Nephron (organoid): ENCODE data around the gene EIF4B.
"Not testable (repeated sequence)": the region's sequence is repeated elsewhere in the genome, so short reads cannot be mapped to it uniquely, and the experiment has no call there.

Experiments
- H3K27ac Mint-ChIP-seq, 3 experiments: 2 replicates each; pipeline ENCODE4 v1.8.0; 2020; ENCODE audit warnings: mixed read lengths in 3 of 3, mild to moderate bottlenecking in 2 of 3, moderate library complexity in 1 of 3
- H3K27me3 Mint-ChIP-seq: 2 replicates; pipeline ENCODE4 v1.8.0; 2021; ENCODE audit warnings: low read depth, mild to moderate bottlenecking, moderate library complexity, mixed read lengths
- H3K36me3 Mint-ChIP-seq: 2 replicates; pipeline ENCODE4 v1.8.0; 2020; ENCODE audit warnings: low read depth, mixed read lengths
- H3K4me1 Mint-ChIP-seq: 2 replicates; pipeline ENCODE4 v1.8.0; 2020; ENCODE audit warnings: mixed read lengths
- H3K4me3 Mint-ChIP-seq, 3 experiments: 2 replicates each; pipeline ENCODE4 v1.8.0; 2020; ENCODE audit warnings: mild to moderate bottlenecking in 3 of 3, mixed read lengths in 3 of 3, moderate library complexity in 2 of 3
- H3K9me3 Mint-ChIP-seq: 2 replicates; pipeline ENCODE4 v1.8.0; 2020; ENCODE audit warnings: mixed read lengths
- TF ChIP-seq, protein P1 (sequence below), 3 experiments: fragments of 200-600 bp; sonication (generic); IDR thresholded peaks; one replicate each; pipeline ENCODE4 v1.5.0; 2021; ENCODE audit warnings: antibody characterized with exemption in 3 of 3; ENCODE audit not compliant: unreplicated experiment in 3 of 3

EIF4B gene

DNA sequence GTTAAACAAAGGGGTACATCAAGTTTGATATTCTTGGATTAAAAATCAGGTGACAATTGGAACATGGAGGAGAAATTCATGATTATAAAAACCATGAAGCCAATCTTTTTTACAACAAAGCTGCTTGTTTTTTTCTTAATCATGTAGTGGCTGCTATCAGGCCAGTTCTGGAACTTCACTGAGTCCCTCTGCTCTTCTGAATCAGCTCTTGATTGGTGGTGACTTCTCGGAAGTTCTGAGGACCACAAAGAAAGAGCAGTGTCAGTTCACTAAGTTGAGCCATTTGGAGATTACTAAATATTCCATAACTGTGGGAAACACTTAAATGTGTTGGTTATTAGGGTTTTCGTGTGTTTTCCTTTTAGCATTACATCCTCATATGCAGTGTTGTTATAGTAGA, 8.5 kb downstream of the EIF4B start:
- TF ChIP-seq, protein P1, sequence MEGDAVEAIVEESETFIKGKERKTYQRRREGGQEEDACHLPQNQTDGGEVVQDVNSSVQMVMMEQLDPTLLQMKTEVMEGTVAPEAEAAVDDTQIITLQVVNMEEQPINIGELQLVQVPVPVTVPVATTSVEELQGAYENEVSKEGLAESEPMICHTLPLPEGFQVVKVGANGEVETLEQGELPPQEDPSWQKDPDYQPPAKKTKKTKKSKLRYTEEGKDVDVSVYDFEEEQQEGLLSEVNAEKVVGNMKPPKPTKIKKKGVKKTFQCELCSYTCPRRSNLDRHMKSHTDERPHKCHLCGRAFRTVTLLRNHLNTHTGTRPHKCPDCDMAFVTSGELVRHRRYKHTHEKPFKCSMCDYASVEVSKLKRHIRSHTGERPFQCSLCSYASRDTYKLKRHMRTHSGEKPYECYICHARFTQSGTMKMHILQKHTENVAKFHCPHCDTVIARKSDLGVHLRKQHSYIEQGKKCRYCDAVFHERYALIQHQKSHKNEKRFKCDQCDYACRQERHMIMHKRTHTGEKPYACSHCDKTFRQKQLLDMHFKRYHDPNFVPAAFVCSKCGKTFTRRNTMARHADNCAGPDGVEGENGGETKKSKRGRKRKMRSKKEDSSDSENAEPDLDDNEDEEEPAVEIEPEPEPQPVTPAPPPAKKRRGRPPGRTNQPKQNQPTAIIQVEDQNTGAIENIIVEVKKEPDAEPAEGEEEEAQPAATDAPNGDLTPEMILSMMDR (IDR thresholded peaks at IDR 0.05; ENCODE audit: unreplicated experiment in 3 of 3): no peak
- H3K4me3 Mint-ChIP-seq: no peak overlapping the region
- peaks cover 17% of the 10 kb centered on the region for H3K4me1 Mint-ChIP-seq
- peak overlapping the region in 1 of 3 experiments; percentile 18 for H3K27ac Mint-ChIP-seq
- H3K27me3 Mint-ChIP-seq: no peaks in the 10 kb centered on the region
- H3K9me3 Mint-ChIP-seq: no peaks in the 10 kb centered on the region
- peaks cover 62% of the 10 kb centered on the region for H3K36me3 Mint-ChIP-seq

DNA sequence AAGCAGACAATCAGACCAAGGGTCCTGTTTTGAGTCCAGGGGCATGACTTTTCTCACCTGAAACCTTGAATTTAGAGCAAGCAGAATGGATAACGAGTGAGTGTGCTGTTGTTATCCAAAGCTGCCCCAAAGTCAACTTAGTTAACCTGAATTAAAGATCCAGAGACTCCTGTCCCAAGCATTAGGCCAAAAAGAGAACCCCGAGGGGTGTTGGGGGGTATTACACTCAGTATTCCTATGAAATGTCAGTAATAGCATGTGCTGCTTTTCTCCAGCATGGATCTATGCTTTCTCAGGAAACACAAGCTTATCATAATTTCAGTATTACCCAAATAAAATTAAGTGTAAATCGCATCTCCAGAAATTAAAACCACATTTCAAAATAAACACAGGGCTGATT, 19.0 kb downstream of the EIF4B start:
- peaks cover 71% of the 10 kb centered on the region for H3K36me3 Mint-ChIP-seq
- H3K4me1 Mint-ChIP-seq: no peaks in the 10 kb centered on the region
- TF ChIP-seq, protein P1 (IDR thresholded peaks at IDR 0.05; ENCODE audit: unreplicated experiment in 3 of 3): no peak
- H3K27me3 Mint-ChIP-seq: no peaks in the 10 kb centered on the region
- no peaks in the 10 kb centered on the region for H3K9me3 Mint-ChIP-seq
- H3K27ac Mint-ChIP-seq: no peak overlapping the region
- H3K4me3 Mint-ChIP-seq: no peak overlapping the region

DNA sequence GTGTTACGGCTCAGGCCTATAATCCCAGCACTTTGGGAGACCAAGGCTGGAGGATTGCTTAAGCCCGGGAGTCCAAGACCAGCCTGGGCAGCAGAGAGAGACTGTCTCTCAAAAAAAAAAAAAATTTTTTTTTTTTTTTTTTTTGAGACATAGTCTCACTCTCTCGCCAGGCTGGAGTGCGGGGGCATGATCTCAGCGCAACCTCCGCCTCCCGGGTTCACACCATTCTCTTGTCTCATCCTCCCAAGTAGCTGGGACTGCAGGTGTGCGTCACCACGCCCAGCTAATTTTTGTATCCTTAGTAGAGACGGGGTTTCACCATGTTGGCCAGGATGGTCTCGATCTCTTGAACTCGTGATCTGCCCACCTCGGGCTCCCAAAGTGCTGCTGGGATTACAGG, 20.8 kb downstream of the EIF4B start:
- not testable (repeated sequence) for H3K4me3 Mint-ChIP-seq, H3K9me3 Mint-ChIP-seq, H3K27ac Mint-ChIP-seq, H3K27me3 Mint-ChIP-seq, H3K4me1 Mint-ChIP-seq
- peaks cover 70% of the 10 kb centered on the region for H3K36me3 Mint-ChIP-seq

DNA sequence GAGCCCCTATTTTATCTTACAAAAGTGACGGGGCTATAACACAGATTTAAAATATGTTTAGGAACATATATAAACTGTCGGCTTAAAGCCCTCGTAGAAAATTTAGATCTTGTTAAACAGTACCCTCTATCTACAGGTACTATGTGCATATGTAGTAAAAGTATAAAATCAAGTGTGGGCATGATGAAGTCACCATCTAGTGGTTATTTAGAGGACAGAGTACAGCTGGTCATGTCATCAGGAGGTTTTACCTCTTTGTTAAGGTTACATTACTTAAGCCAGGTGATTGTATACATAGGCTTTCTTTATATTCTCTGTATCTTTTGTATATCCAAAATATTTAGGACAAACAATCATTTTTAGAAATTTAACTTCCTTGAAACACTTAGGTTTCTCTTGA, 25.4 kb downstream of the EIF4B start:
- Mint-ChIP-seq H3K9me3 (no peaks in the 10 kb centered on the region), H3K4me3 (no peak overlapping the region), H3K27ac (no peak overlapping the region), H3K4me1 (peaks cover 9% of the 10 kb centered on the region), H3K27me3 (no peaks in the 10 kb centered on the region), H3K36me3 (peaks cover 70% of the 10 kb centered on the region)
- TF ChIP-seq, protein P1 (IDR thresholded peaks at IDR 0.05; ENCODE audit: unreplicated experiment in 3 of 3): no peak

DNA sequence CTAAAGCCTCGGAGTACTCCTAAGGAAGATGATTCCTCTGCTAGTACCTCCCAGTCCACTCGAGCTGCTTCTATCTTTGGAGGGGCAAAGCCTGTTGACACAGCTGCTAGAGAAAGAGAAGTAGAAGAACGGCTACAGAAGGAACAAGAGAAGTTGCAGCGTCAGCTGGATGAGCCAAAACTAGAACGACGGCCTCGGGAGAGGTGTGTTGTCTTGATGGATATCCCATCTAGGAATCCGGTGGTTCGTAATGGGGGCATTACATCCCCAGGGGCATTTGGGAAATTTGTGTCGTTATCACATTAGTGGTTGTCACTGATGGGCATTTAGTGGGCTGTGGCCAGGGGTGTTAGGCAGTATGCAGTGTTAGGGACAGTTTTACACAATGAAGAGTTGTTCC, 27.6 kb downstream of the EIF4B start:
- peaks cover 69% of the 10 kb centered on the region for H3K36me3 Mint-ChIP-seq
- H3K27ac Mint-ChIP-seq: peak overlapping the region; percentile 74 to 94 (median 83)

DNA sequence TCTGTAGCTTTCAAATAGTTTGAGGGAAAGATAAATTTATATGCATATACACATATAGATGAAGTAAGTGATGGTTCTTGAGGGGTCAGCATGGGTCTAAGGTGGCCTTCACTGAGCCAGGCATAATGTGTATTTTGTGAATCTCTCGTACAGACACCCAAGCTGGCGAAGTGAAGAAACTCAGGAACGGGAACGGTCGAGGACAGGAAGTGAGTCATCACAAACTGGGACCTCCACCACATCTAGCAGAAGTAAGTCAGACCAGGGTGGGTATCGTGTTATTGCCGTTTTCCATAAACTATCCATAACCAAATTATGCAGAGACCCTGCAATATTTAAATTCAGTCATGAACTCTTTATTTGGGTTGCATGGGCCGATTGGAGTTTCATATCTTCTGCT, 28.2 kb downstream of the EIF4B start:
- no peaks in the 10 kb centered on the region for H3K27me3 Mint-ChIP-seq
- TF ChIP-seq, protein P1 (IDR thresholded peaks at IDR 0.05; ENCODE audit: unreplicated experiment in 3 of 3): no peak
- H3K27ac Mint-ChIP-seq: peak overlapping the region in 2 of 3 experiments; percentile 74 to 94
- H3K9me3 Mint-ChIP-seq: no peaks in the 10 kb centered on the region
- peaks cover 74% of the 10 kb centered on the region for H3K36me3 Mint-ChIP-seq
- H3K4me3 Mint-ChIP-seq: no peak overlapping the region
- H3K4me1 Mint-ChIP-seq: peaks cover 9% of the 10 kb centered on the region

More for the DNA sequence above, 27.6 kb downstream of the EIF4B start:
- not testable (repeated sequence) for H3K27me3 Mint-ChIP-seq, H3K9me3 Mint-ChIP-seq, H3K4me1 Mint-ChIP-seq
- H3K4me3 Mint-ChIP-seq: peak overlapping the region in 1 of 3 experiments; percentile 54

DNA sequence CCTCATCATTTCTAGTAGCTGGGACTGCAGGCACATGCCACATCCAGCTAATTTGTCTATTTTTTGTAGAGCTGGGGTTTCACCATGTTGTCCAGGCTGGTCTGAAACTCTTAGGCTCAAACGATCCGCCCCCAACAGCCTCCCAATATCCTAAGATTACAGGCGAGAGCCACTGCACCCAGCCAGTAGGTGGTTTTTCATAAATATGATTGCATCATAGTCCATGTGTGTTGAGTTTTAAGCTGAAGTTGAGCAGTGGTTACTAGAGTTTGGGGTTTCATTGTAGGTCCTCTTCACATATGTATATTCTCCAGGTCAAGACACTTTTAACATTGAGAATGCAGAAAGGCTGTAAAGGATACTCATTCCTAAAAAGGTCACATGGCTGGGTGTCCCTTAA, 30.5 kb downstream of the EIF4B start:
- no peak overlapping the region for H3K27ac Mint-ChIP-seq
- peaks cover 67% of the 10 kb centered on the region for H3K36me3 Mint-ChIP-seq
- no peak overlapping the region for H3K4me3 Mint-ChIP-seq
- H3K4me1 Mint-ChIP-seq: peaks cover 9% of the 10 kb centered on the region
- no peaks in the 10 kb centered on the region for H3K27me3 Mint-ChIP-seq
- no peaks in the 10 kb centered on the region for H3K9me3 Mint-ChIP-seq
- TF ChIP-seq, protein P1 (IDR thresholded peaks at IDR 0.05; ENCODE audit: unreplicated experiment in 3 of 3): no peak
